ENCODE results near the gene AUTS2. TPM values are rescaled to one million over a fixed set of nuclear protein-coding genes. Genes with fewer than 3 reads are reported as not detected.

The AUTS2 gene
- total and polyA plus RNA-seq, 10 of the 15 experiments (the other 5 are each of a cell fraction or from before 2014, with no cell fraction given), result 6.4 to 55.6 (median 21.6) TPM

GRCh38 chr7:69693042-69693441 lies 94.8 kb downstream of the AUTS2 start (continued):
- TF ChIP-seq ZNF687 (IDR thresholded peaks at IDR 0.05) (no peak), ZSCAN29 (IDR thresholded peaks at IDR 0.05) (no peak), BCLAF1 (IDR thresholded peaks at IDR 0.05) (no peak), SREBF2 (IDR thresholded peaks at IDR 0.05; ENCODE audit: low read length) (no peak), BRCA1 (IDR thresholded peaks at IDR 0.05; ENCODE audit: low read depth, low read length) (no peak), PML (IDR thresholded peaks at IDR 0.05; ENCODE audit: low read length) (0 out of 2 replicates have a peak, but pooled peaks have one; percentile 40), BHLHE40 (IDR thresholded peaks at IDR 0.05; ENCODE audit: borderline replicate concordance in 1 of 2, low read depth in 2 of 2, low read length in 1 of 2) (0 out of 4 replicates have a peak, but pooled peaks of 1 of the 2 experiments have one; percentile 8), ATF3 (IDR thresholded peaks at IDR 0.05; ENCODE audit: borderline replicate concordance, extremely low read depth, low read depth, low read length) (no peak), GABPA (IDR thresholded peaks at IDR 0.05; ENCODE audit: low read depth) (no peak), NFIC (IDR thresholded peaks at IDR 0.05; ENCODE audit: low read depth, low read length) (peak; percentile 68), PKNOX1 (IDR thresholded peaks at IDR 0.05) (no peak), SKIL (IDR thresholded peaks at IDR 0.05; ENCODE audit: low read depth, poor library complexity, severe bottlenecking) (no peak), ZNF384 (IDR thresholded peaks at IDR 0.05; ENCODE audit: borderline replicate concordance, low read depth, low read length) (no peak), EZH2 (IDR thresholded peaks at IDR 0.05; ENCODE audit: borderline replicate concordance, control insufficient read depth, low read depth, low read length) (no peak), TCF12 (IDR thresholded peaks at IDR 0.05; ENCODE audit: low read depth, low read length) (0 out of 2 replicates have a peak, but pooled peaks have one; percentile 39), FOXM1 (IDR thresholded peaks at IDR 0.05; ENCODE audit: low read depth, low read length) (no peak), SMARCA5 (IDR thresholded peaks at IDR 0.05) (no peak), KDM1A (IDR thresholded peaks at IDR 0.05; ENCODE audit: borderline replicate concordance) (no peak), STAT3 (IDR thresholded peaks at IDR 0.05; ENCODE audit: low read depth, low read length) (no peak), SIX5 (IDR thresholded peaks at IDR 0.05; ENCODE audit: low read depth, low read length, severe bottlenecking) (no peak), HDGF (IDR thresholded peaks at IDR 0.05) (no peak), IRF4 (IDR thresholded peaks at IDR 0.05; ENCODE audit: low read depth, low read length) (no peak)

Data from GM12878 (cell line).